HG03565 (cell line): Measurements from ENCODE around the gene BBS2.
A peak's percentile ranks its signal among the peaks of the same experiment; 100 is the strongest.

Experiments used
- ATAC-seq: cut with Tn5 transposase; IDR thresholded peaks from one replicate; pipeline ENCODE4 v1.9.1; 2021; ENCODE audit warnings: mild to moderate bottlenecking, moderate library complexity; ENCODE audit not compliant: unreplicated experiment

BBS2 gene

GRCh38 chr16:56479469-56479868 is 40.4 kb downstream of the BBS2 start:
- ATAC-seq = no peak

GRCh38 chr16:56478281-56479049 is 41.4 kb downstream of the BBS2 start:
- ATAC-seq = no peak

GRCh38 chr16:56477096-56477878 is 42.5 kb downstream of the BBS2 start:
- ATAC-seq = no peak

GRCh38 chr16:56475201-56475600 is 44.6 kb downstream of the BBS2 start:
- ATAC-seq = no peak

GRCh38 chr16:56470666-56471065 is 49.2 kb downstream of the BBS2 start:
- ATAC-seq = no peak

- no peak for ATAC-seq
Measured at GRCh38 chr16:56470232-56470631, 49.6 kb downstream of the BBS2 start.

GRCh38 chr16:56469748-56470147 is 50.1 kb downstream of the BBS2 start:
- no peak for ATAC-seq

- no peak for ATAC-seq
Measured at GRCh38 chr16:56468800-56469199, 51.0 kb downstream of the BBS2 start.

- ATAC-seq = no peak
Measured at GRCh38 chr16:56466344-56466743, 53.5 kb downstream of the BBS2 start.

GRCh38 chr16:56463153-56463552 is 56.7 kb downstream of the BBS2 start:
- no peak for ATAC-seq

GRCh38 chr16:56462064-56462796 is 57.6 kb downstream of the BBS2 start:
- no peak for ATAC-seq

GRCh38 chr16:56460101-56460500 is 59.7 kb downstream of the BBS2 start:
- ATAC-seq = no peak

GRCh38 chr16:56457927-56458470 is 61.8 kb downstream of the BBS2 start:
- ATAC-seq = no peak

- ATAC-seq = peak; percentile 14
Measured at GRCh38 chr16:56451753-56452689, 67.8 kb downstream of the BBS2 start.

GRCh38 chr16:56450986-56451752 is 68.7 kb downstream of the BBS2 start, which contains the start of the genes NUDT21 and OGFOD1:
Gene NUDT21 (minus strand): TSS chr16:56451332. CDS start chr16:56451202, 130 bp downstream.
Gene OGFOD1 (plus strand): TSS chr16:56451554. CDS start chr16:56451613, 59 bp downstream.
- ATAC-seq = peak; percentile 93

GRCh38 chr16:56450275-56450985 is 69.4 kb downstream of the BBS2 start:
- peak; percentile 19 for ATAC-seq

GRCh38 chr16:56448005-56448404 is 71.8 kb downstream of the BBS2 start:
- no peak for ATAC-seq

GRCh38 chr16:56447286-56447685 is 72.5 kb downstream of the BBS2 start:
- no peak for ATAC-seq

- no peak for ATAC-seq
Measured at GRCh38 chr16:56438038-56438437, 81.8 kb downstream of the BBS2 start.
